GM12878 (cell line): ENCODE results near the gene PGF.

ENCODE experiments used
- CHD4 ChIP-seq: fragments of 200-600 bp; sonication (generic); IDR thresholded peaks from 2 replicates; pipeline ENCODE4 v1.6.1; 2016; ENCODE audit warnings: mild to moderate bottlenecking
- CREB1 ChIP-seq: IDR thresholded peaks from 2 replicates; pipeline ENCODE4 v1.6.1; 2012; ENCODE audit warnings: low read depth, mild to moderate bottlenecking, inconsistent platforms
- E2F4 ChIP-seq: IDR thresholded peaks from 2 replicates; pipeline ENCODE4 v1.6.1; 2012; ENCODE audit warnings: low read depth, low read length, improper control_type of control experiment
- TAF1 ChIP-seq: IDR thresholded peaks from 2 replicates; pipeline ENCODE4 v1.6.1; 2011; ENCODE audit warnings: mild to moderate bottlenecking, low read depth, low read length, borderline replicate concordance
- USF1 ChIP-seq: IDR thresholded peaks from 2 replicates; pipeline ENCODE4 v1.6.1; 2011; ENCODE audit warnings: borderline replicate concordance, low read depth, mild to moderate bottlenecking, moderate library complexity, mixed read lengths, low read length; ENCODE audit not compliant: insufficient read depth; ENCODE audit errors: extremely low read length
- TF ChIP-seq, protein P1 (sequence below): IDR thresholded peaks from 2 replicates; pipeline ENCODE4 v1.6.1; 2012; ENCODE audit warnings: low read depth, low read length, improper control_type of control experiment

DNA sequence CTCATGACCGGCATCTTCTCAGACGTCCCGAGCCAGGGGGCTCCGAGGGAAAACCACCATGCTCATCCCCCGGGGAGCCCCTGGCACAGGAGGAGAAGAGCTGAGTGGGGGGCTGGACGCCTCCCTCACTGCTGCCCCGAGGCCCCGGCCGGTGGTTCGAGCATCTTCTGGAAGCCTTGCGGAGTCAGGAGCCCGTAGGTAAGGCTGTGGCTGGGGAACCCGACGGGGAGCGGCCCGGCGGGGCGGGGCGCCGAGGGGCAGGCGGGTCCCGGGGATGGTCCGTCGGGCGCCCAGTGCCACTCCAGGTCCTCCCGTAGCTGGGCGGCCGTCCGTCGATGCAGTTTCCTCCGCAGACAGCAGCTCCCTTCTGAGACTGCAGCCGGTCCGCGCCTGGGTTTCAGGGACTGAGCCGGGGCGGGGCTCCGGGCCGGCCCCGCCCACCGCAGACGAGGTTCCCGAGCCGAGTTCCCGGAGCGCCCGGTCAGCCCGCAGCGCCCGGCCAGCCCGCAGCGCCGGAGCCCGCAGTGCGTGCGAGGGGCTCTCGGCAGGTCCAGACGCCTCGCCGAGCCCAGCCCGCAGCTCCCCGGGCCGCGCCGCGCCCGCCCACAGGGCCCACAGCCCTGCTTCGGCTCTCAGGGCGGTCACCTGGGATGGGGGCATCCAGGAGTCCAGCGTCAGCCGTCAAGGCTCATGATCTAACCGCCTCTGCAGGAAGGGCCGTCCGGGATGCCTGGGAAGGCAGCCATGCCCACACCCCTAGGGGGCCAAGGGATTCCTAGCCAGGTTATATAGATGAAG, at the start of gene PGF:
- TF ChIP-seq, protein P1, sequence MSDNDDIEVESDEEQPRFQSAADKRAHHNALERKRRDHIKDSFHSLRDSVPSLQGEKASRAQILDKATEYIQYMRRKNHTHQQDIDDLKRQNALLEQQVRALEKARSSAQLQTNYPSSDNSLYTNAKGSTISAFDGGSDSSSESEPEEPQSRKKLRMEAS: no peak
- no peak for TF ChIP-seq CREB1
- no peak for TF ChIP-seq E2F4
- no peak for TF ChIP-seq TAF1
- no peak for TF ChIP-seq CHD4
- TF ChIP-seq USF1: no peak
